K562 (cell line): ENCODE measurements around the gene FAM222A. TPM values are rescaled to one million over a fixed set of nuclear protein-coding genes. Genes with fewer than 3 reads are reported as not detected.

Experiments used
- ATAC-seq: fragments of 200-7000 bp; cut with Tn5 transposase; 3 replicates; pipeline ENCODE4 v1.9.1; 2020; ENCODE audit warnings: moderate library complexity
- BruUV-seq: library from RNA; stranded (reverse); fragments of 400-500 nt; replicated peaks from 2 replicates; lab custom pipeline; 2021; lab: Mats Ljungman, UMichigan
- CTCF ChIA-PET: fragments of 300-600 bp; formaldehyde crosslinking; extraction: SDS; loops from one replicate; lab custom pipeline; 2021; ENCODE audit warnings: low intra/inter-chr PET ratio; lab: Yijun Ruan, JAX
- POLR2A ChIA-PET: fragments of 300-600, 350-650 bp; sonication (Branson Sonifier 250); formaldehyde crosslinking; extraction: SDS; loops from one replicate; lab custom pipeline; 2021; ENCODE audit warnings: antibody characterized with exemption, inconsistent platforms; lab: Yijun Ruan, JAX
- DNase-seq, 4 experiments: peaks; one replicate each; pipeline versions ENCODE4 v3.0.0 to v3.0.0-alpha.2; 2011 to 2018; ENCODE audit warnings: low spot score in 3 of 4, mixed read lengths in 3 of 4; ENCODE audit errors: extremely low read depth in 1 of 4
- FAIRE-seq: peaks from 2 replicates; lab custom pipeline; 2011; peaks lifted over from hg19 to GRCh38; lab: Jason Lieb, UNC
- H2AFZ ChIP-seq: 2 replicates; pipeline ENCODE4 v1.6.0; 2011; ENCODE audit warnings: low read depth, low read length, control low read depth, inconsistent platforms
- H3K27ac ChIP-seq: fragments of 200-600 bp; 3 replicates; pipeline ENCODE4 v1.8.0; 2011; ENCODE audit warnings: low read depth, mild to moderate bottlenecking, control low read depth, inconsistent platforms, low read length, moderate library complexity, mixed read lengths; ENCODE audit errors: extremely low read depth
- H3K27me3 ChIP-seq, 2 experiments: fragments of 300-600 bp in 1 of 2; 2 replicates in 1 of 2; 3 replicates in 1 of 2; pipeline versions ENCODE4 v1.6.0 to v1.8.0; 2011; ENCODE audit warnings: inconsistent platforms in 2 of 2, low read length in 2 of 2, mild to moderate bottlenecking in 1 of 2, mixed read lengths in 1 of 2, moderate library complexity in 1 of 2; ENCODE audit not compliant: control insufficient read depth in 2 of 2, insufficient read depth in 2 of 2
- H3K36me3 ChIP-seq: fragments of 300-600 bp; 3 replicates; pipeline ENCODE4 v1.8.0; 2011; ENCODE audit warnings: mild to moderate bottlenecking, low read length, inconsistent platforms; ENCODE audit not compliant: control insufficient read depth, insufficient read depth
- H3K4me1 ChIP-seq, 2 experiments: fragments of 200-600 bp in 1 of 2; replicated peaks in 1 of 2; 2 replicates in 1 of 2; 3 replicates in 1 of 2; pipeline versions ENCODE4 v1.5.1 to v1.8.0; 2011; ENCODE audit warnings: inconsistent platforms in 2 of 2, low read length in 2 of 2, mild to moderate bottlenecking in 1 of 2, mixed read lengths in 1 of 2, moderate library complexity in 1 of 2; ENCODE audit not compliant: control insufficient read depth in 2 of 2, insufficient read depth in 2 of 2
- H3K4me2 ChIP-seq: 2 replicates; pipeline ENCODE4 v1.6.1; 2011; ENCODE audit warnings: low read length, control low read depth, inconsistent platforms, mixed read lengths; ENCODE audit not compliant: insufficient read depth
- H3K4me3 ChIP-seq: fragments of 200-600 bp; sonication (generic), shearing (Covaris generic); 2 replicates; pipeline ENCODE4 v1.5.1; 2016; ENCODE audit warnings: control low read depth, inconsistent platforms
- H3K79me2 ChIP-seq: fragments of 200-600 bp; 3 replicates; pipeline ENCODE4 v1.8.0; 2011; ENCODE audit warnings: low read length, inconsistent platforms; ENCODE audit not compliant: control insufficient read depth, insufficient read depth
- H3K9ac ChIP-seq, 2 experiments: 2 replicates each; pipeline versions ENCODE4 v1.6.0 to v1.6.1; 2011; ENCODE audit warnings: low read depth in 2 of 2, low read length in 2 of 2, control low read depth in 1 of 2, inconsistent platforms in 1 of 2, mild to moderate bottlenecking in 1 of 2, mixed read lengths in 1 of 2; ENCODE audit not compliant: insufficient read depth in 1 of 2
- H3K9me1 ChIP-seq: one replicate; pipeline ENCODE4 v1.6.0; 2011; ENCODE audit warnings: inconsistent platforms, mild to moderate bottlenecking, low read length, moderate library complexity; ENCODE audit not compliant: control insufficient read depth, insufficient read depth
- H3K9me3 ChIP-seq: replicated peaks from 2 replicates; pipeline ENCODE4 v1.5.1; 2011; ENCODE audit warnings: low read depth, low read length, inconsistent platforms; ENCODE audit not compliant: control insufficient read depth, insufficient read depth
- H4K20me1 ChIP-seq: replicated peaks from 2 replicates; pipeline ENCODE4 v1.6.1; 2011; ENCODE audit warnings: low read length, inconsistent platforms, mixed read lengths; ENCODE audit not compliant: control insufficient read depth, insufficient read depth
- ELF4 ChIP-seq: fragments of 450-650 bp; formaldehyde crosslinking; IDR thresholded peaks from 2 replicates; pipeline ENCODE4 v1.4.0; 2022; ENCODE audit warnings: missing genetic modification characterization
- NRF1 ChIP-seq, 2 experiments: fragments of 450-650 bp; IDR thresholded peaks in 1 of 2; conservative IDR thresholded peaks in 1 of 2; 2 replicates each; pipeline ENCODE4 v1.6.1; 2014; ENCODE audit warnings: mild to moderate bottlenecking in 2 of 2
- POLR2A ChIP-seq: fragments of 450-650 bp; conservative IDR thresholded peaks from 2 replicates; pipeline ENCODE4 v1.6.1; 2016
- RBM25 ChIP-seq: fragments of 200-400 bp; formaldehyde crosslinking; IDR thresholded peaks from 2 replicates; pipeline ENCODE4 v1.6.1; 2018; ENCODE audit warnings: low read length, low read depth, moderate library complexity; ENCODE audit not compliant: severe bottlenecking
- TFAM ChIP-seq: fragments of 250-450 bp; sonication (Bioruptor Pico); conservative IDR thresholded peaks from 2 replicates; pipeline ENCODE4 v1.5.0; 2021; ENCODE audit warnings: mild to moderate bottlenecking, moderate library complexity
- ZBED1 ChIP-seq: IDR thresholded peaks from 2 replicates; pipeline ENCODE4 v1.6.1; 2014
- ZFX ChIP-seq: sonication (generic); formaldehyde crosslinking; IDR thresholded peaks from 2 replicates; pipeline ENCODE4 v1.8.0; 2022; ENCODE audit warnings: mild to moderate bottlenecking, missing genetic modification reagents, moderate library complexity
- WGBS: fragments of 100-300 bp; shearing (Covaris generic); methylation state at CpG from one replicate; pipeline ENCODE4 v1.1.6; 2016; ENCODE audit warnings: low coverage, mixed read lengths; ENCODE audit not compliant: insufficient coverage; ENCODE audit errors: missing lambda C conversion rate; 5-methylcytosine and 5-hydroxymethylcytosine counted together
- in situ Hi-C: fragments of 300-500 bp; cut with MboI; formaldehyde crosslinking; loops from 4 replicates; pipeline ENCODE4 v1.15.0; 2018; ENCODE audit warnings: inconsistent platforms, mixed read lengths
- intact Hi-C: fragments of 100-400 bp; cut with micrococcal nuclease; formaldehyde crosslinking; loops from 2 replicates; pipeline ENCODE4 v1.14.2; 2022
- polyA plus RNA-seq, 8 experiments: library from polyadenylated mRNA; depleted of rRNA in 4 of 8; stranded (reverse) in 5 of 8; unstranded in 3 of 8; fragments of >200 nt; fragmentation: Nextera tagmentation in 2 of 8; fragmentation: Illumina TruSeq in 1 of 8; extraction: Ambion mirVana in 2 of 8; extraction: Trizol in 1 of 8; gene quantifications; 2 replicates each; pipeline versions ENCODE4 v1.2.1 to v1.2.3, GENCODE V29; 2011 to 2014; ENCODE audit warnings: inconsistent platforms in 1 of 8, missing spikeins in 1 of 8
- total RNA-seq, 7 experiments: library from RNA; depleted of rRNA in 6 of 7; stranded (reverse); fragments of >200 nt in 6 of 7; fragmentation: Illumina TruSeq in 2 of 7; extraction: Trizol in 2 of 7; gene quantifications; 2 replicates each; pipeline versions ENCODE4 v1.2.1 to v1.2.3, GENCODE V29; 2011 to 2021; ENCODE audit warnings: low replicate concordance in 1 of 7
- TF ChIP-seq, protein P1 (sequence below): sonication (generic); formaldehyde crosslinking; IDR thresholded peaks from 2 replicates; pipeline ENCODE4 v1.9.0; 2022; ENCODE audit warnings: mild to moderate bottlenecking, missing genetic modification reagents

Gene FAM222A
- total and polyA plus RNA-seq, 9 of the 15 experiments (the other 6 are each of a cell fraction or from before 2014, with no cell fraction given) = 0.03 to 0.36 (median 0.12) TPM; not detected in 1

DNA sequence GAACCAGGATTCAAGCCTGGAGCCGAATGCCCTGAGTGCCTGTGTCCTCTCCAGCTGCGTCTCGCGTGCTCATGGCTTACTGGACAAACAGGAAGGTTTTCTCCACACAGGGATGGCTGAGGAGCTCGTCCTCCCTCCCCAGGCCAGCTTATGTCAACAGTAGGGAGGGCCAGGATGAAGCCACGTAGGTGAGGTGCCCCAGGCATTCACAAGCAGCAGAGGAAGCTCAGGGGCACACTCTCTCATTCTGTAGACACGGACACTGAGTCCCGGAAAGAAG, 70.3 kb downstream of the FAM222A start (continued):
- TF ChIP-seq, protein P1, sequence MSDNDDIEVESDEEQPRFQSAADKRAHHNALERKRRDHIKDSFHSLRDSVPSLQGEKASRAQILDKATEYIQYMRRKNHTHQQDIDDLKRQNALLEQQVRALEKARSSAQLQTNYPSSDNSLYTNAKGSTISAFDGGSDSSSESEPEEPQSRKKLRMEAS = no peak

DNA sequence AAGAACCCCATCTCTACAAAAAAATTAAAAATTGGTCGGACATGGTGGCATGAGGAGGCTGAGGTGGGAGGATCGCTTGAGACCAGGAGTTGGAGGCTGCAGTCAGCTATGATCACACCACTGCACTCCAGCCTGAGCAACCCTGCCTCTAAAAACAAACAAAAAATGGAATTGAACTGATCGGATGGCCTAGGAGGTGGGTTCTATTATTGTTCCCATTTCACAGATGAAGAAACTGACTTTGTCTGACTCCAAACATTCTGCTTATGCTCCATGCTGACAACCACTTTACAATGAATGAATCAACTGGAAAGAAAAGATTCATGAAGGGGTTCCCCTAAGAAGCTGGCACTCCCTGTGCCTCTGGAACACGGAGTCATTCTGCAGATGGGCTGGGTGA, 72.2 kb downstream of the FAM222A start:
- no TSS peak for BruUV-seq
- ChIA-PET CTCF (no interaction called here), POLR2A (no interaction called here)
- 4% methylated on average over 4 of the region's 4 CpGs for WGBS
- Histone ChIP-seq H3K9me1 (no peaks in the 10 kb centered on the region), H3K36me3 (no peaks in the 10 kb centered on the region), H3K4me2 (no peak overlapping the region), H3K4me1 (peaks cover 0 to 4% of the 10 kb centered on the region in 2 experiments; a peak in 1 of 5 replicates), H3K4me3 (no peak overlapping the region), H3K9ac (no peak overlapping the region), H3K27me3 (peaks cover 19 to 71% of the 10 kb centered on the region in 2 experiments), H3K27ac (no peak overlapping the region), H3K79me2 (no peaks in the 10 kb centered on the region), H3K9me3 (peaks cover 3% of the 10 kb centered on the region; the same call in 1 of the 2 replicates), H4K20me1 (0 out of 2 replicates have a peak, but pooled peaks cover 3% of the 10 kb centered on the region), H2AFZ (no peak overlapping the region)
- ATAC-seq (no peak), DNase-seq (no peak), FAIRE-seq (no peak)
- peak; percentile 60 for TF ChIP-seq RBM25
- TF ChIP-seq ELF4 (CRISPR knock-in tag) = no peak
- TF ChIP-seq POLR2A = no peak
- no peak for TF ChIP-seq NRF1 (conservative IDR thresholded peaks at IDR 0.05 in 1 of 2, IDR thresholded peaks at IDR 0.05 in 1 of 2)
- TF ChIP-seq ZFX (CRISPR knock-in tag) = no peak
- TF ChIP-seq TFAM (CRISPR knock-in tag) = no peak
- no peak for TF ChIP-seq ZBED1
- in situ Hi-C loops (no loop called here), intact Hi-C loops (no loop called here)
